Ascending aorta (tissue), 2 donors: ENCODE measurements around the gene PPL. TPM values are rescaled to one million over a fixed set of nuclear protein-coding genes. Genes with fewer than 3 reads are reported as not detected.

Source experiments
- DNase-seq, 2 donors: peaks; one replicate each; pipeline ENCODE4 v3.0.0-alpha.2; 2019; ENCODE audit warnings: low spot score in 2 of 2
- H3K27ac ChIP-seq, 2 donors: fragments of 200-600 bp; sonication (generic); one replicate each; pipeline ENCODE4 v1.5.1; 2016 to 2017; ENCODE audit warnings: mild to moderate bottlenecking in 1 of 2
- H3K27me3 ChIP-seq: fragments of 200-600 bp; sonication (generic); one replicate; pipeline ENCODE4 v1.5.1; 2017
- H3K36me3 ChIP-seq, 2 donors: fragments of 200-600 bp; sonication (generic); one replicate each; pipeline ENCODE4 v1.5.1; 2016
- H3K4me1 ChIP-seq, 2 donors: fragments of 200-600 bp; sonication (generic); one replicate each; pipeline ENCODE4 v1.5.1; 2016 to 2017; ENCODE audit warnings: mild to moderate bottlenecking in 1 of 2
- H3K4me3 ChIP-seq, 2 donors: fragments of 200-600 bp; sonication (generic); one replicate each; pipeline ENCODE4 v1.5.1; 2016 to 2017; ENCODE audit warnings: mild to moderate bottlenecking in 1 of 2
- H3K9me3 ChIP-seq, 2 donors: fragments of 200-600 bp; sonication (generic); one replicate each; pipeline ENCODE4 v1.5.1; 2016
- intact Hi-C: fragments of 100-400 bp; cut with DNase I; formaldehyde crosslinking; loops from one replicate; pipeline ENCODE4 v1.15.1; 2023
- total RNA-seq: library from RNA; depleted of rRNA; stranded (reverse); fragments of >200 nt; gene quantifications from one replicate; pipeline ENCODE4 v1.1.0, GENCODE V29; 2016
- TF ChIP-seq, protein P1 (sequence below), 3 experiments: fragments of 200-600 bp in 2 of 3; fragments of 450-650 bp in 1 of 3; sonication (generic) in 2 of 3; IDR thresholded peaks; one replicate each; pipeline ENCODE4 v1.5.1; 2016 to 2019; ENCODE audit warnings: antibody characterized with exemption in 3 of 3, mild to moderate bottlenecking in 1 of 3, moderate library complexity in 1 of 3

PPL gene, protein sequence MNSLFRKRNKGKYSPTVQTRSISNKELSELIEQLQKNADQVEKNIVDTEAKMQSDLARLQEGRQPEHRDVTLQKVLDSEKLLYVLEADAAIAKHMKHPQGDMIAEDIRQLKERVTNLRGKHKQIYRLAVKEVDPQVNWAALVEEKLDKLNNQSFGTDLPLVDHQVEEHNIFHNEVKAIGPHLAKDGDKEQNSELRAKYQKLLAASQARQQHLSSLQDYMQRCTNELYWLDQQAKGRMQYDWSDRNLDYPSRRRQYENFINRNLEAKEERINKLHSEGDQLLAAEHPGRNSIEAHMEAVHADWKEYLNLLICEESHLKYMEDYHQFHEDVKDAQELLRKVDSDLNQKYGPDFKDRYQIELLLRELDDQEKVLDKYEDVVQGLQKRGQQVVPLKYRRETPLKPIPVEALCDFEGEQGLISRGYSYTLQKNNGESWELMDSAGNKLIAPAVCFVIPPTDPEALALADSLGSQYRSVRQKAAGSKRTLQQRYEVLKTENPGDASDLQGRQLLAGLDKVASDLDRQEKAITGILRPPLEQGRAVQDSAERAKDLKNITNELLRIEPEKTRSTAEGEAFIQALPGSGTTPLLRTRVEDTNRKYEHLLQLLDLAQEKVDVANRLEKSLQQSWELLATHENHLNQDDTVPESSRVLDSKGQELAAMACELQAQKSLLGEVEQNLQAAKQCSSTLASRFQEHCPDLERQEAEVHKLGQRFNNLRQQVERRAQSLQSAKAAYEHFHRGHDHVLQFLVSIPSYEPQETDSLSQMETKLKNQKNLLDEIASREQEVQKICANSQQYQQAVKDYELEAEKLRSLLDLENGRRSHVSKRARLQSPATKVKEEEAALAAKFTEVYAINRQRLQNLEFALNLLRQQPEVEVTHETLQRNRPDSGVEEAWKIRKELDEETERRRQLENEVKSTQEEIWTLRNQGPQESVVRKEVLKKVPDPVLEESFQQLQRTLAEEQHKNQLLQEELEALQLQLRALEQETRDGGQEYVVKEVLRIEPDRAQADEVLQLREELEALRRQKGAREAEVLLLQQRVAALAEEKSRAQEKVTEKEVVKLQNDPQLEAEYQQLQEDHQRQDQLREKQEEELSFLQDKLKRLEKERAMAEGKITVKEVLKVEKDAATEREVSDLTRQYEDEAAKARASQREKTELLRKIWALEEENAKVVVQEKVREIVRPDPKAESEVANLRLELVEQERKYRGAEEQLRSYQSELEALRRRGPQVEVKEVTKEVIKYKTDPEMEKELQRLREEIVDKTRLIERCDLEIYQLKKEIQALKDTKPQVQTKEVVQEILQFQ (N-terminal part only)
- total RNA-seq: 25.7 TPM

DNA sequence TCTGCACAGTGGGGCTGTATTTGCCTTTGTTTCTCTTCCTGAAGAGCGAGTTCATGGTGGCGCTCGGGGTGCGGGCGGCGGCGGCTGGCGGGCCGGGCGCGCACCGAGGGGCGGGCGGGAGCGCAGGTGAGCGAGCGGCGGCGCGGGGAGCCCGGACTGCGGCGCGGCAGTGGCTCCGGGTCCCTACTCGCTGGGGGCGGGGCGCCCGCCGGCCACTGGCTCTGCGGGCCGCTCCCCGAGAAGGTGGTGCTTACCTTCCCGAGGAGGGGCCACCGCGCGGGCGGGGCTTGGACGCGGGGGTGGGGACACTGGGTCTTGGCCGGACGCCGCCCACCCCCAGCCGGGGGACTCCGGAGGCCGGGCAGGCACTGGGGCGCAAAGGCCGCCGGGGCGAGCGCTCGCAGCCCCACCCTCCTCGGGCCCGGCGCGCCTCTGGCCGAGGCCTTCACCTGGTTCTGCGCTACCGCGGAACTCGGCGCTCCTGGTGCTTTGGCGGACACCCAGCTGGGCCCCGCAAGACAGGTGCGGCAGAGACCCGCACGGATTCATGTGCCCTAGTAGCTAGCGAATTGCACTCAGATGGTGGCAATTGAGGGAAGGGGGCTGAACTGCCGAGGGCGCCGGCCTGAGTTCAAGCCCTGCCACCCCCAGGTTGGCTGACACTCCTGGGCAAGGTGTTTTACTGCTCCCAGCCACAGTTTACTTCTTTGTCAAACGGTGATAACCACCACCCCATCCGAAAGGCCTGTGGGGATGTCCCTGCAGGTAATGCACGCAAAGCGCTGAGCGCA, at the start of gene PPL:
Gene PPL (minus strand): TSS at position 158 of the 791 bp plus-strand sequence. CDS start 103 bp downstream, at position 55.
- Histone ChIP-seq H3K27me3 (no peaks in the 10 kb centered on the region), H3K4me3 (peak within 1 kb of the TSS; percentile 59 to 78), H3K9me3 (no peaks in the 10 kb centered on the region), H3K36me3 (no peaks in the 10 kb centered on the region), H3K27ac (peak within 1 kb of the TSS; percentile 55 to 58), H3K4me1 (peaks cover 20% of the 10 kb centered on the region in 2 donors)
- TF ChIP-seq, protein P1, sequence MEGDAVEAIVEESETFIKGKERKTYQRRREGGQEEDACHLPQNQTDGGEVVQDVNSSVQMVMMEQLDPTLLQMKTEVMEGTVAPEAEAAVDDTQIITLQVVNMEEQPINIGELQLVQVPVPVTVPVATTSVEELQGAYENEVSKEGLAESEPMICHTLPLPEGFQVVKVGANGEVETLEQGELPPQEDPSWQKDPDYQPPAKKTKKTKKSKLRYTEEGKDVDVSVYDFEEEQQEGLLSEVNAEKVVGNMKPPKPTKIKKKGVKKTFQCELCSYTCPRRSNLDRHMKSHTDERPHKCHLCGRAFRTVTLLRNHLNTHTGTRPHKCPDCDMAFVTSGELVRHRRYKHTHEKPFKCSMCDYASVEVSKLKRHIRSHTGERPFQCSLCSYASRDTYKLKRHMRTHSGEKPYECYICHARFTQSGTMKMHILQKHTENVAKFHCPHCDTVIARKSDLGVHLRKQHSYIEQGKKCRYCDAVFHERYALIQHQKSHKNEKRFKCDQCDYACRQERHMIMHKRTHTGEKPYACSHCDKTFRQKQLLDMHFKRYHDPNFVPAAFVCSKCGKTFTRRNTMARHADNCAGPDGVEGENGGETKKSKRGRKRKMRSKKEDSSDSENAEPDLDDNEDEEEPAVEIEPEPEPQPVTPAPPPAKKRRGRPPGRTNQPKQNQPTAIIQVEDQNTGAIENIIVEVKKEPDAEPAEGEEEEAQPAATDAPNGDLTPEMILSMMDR (IDR thresholded peaks at IDR 0.05): no peak
- intact Hi-C loops: no loop called here
- DNase-seq: no peak

DNA sequence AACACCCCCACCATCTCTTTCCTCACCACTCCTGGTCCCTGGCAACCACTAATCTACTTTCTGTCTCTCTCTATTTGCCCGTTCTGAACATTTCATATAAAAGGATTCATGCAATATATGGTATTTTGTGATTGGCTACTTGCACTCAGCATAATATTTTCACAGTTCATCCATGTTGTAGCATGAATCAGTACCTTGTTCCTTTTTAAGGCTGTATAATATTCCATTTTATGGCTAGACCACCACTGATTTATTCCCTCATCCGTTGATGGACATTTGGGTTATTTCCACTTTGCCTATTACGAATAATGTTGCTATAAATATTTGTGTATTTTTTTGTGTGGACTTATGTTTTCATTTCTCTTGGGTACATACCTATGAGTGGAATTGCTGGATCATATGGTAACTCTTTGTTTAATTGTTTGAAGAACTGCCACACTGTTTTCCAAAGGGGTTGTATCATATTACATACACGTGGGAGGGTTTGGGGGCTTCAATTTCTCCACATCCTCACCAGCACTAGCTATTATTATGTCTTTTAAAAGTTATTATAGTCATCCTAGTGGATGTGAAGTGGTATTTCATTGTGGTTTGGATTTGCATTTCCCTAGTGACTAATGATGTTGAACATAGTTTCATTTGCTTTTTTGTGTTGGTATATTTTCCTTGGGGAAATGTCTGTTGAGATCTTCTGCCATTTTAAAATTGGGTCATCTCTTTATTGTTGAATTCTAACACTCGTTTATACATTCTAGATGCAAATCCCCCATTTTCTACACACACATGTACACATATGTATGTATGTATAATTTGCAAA, 47.4 kb upstream of the PPL start:
- Histone ChIP-seq H3K4me1 (no peaks in the 10 kb centered on the region), H3K27ac (no peak overlapping the region), H3K9me3 (no peaks in the 10 kb centered on the region), H3K27me3 (peaks cover 11% of the 10 kb centered on the region), H3K36me3 (no peaks in the 10 kb centered on the region), H3K4me3 (no peak overlapping the region)
- no peak for DNase-seq
- TF ChIP-seq, protein P1 (IDR thresholded peaks at IDR 0.05): no peak
- intact Hi-C loops: no loop called here

DNA sequence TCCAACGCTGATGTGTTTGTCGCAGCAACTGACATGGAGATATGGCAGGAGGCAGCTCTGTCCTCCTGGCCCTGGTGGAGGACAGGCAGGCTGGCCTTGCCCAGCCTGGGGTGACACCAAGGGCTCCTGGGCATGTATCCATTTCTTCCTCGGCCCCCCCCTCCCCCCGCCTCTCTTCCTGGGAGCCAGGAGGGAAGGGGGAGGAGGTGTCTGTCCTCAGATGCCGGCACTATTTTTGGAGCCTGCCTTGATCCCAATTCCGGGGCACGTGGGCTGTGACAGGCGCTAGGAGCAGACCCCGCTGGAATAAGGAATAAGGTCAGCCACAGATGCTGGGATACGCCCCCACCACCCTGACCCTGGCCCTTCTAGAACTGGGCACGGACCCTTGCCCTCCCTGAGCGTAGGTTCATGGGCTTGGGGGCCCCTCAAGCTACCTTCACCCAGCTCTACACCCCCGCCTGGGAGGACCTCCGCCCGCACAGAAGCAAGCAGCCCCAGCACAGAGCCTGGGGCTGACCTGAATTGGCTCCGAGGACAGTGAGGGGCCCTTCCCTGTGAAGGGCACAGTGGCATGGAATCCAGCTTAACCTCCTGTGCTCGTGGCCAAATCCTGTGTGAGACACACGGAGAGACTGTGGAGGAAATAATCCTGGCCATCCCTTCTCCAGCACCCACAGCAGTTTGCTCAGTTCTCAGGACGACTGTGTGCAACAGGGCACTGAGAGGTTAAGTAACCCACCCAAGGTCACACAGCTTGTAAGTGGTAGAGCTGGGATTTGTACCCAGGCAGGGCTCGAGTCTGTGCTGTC, 45.3 kb upstream of the PPL start:
- intact Hi-C loops: no loop called here
- Histone ChIP-seq H3K27me3 (peaks cover under 1% of the 10 kb centered on the region), H3K4me1 (no peaks in the 10 kb centered on the region), H3K9me3 (no peaks in the 10 kb centered on the region), H3K4me3 (no peak overlapping the region), H3K36me3 (no peaks in the 10 kb centered on the region), H3K27ac (no peak overlapping the region)
- DNase-seq: no peak
- TF ChIP-seq, protein P1 (IDR thresholded peaks at IDR 0.05): no peak

DNA sequence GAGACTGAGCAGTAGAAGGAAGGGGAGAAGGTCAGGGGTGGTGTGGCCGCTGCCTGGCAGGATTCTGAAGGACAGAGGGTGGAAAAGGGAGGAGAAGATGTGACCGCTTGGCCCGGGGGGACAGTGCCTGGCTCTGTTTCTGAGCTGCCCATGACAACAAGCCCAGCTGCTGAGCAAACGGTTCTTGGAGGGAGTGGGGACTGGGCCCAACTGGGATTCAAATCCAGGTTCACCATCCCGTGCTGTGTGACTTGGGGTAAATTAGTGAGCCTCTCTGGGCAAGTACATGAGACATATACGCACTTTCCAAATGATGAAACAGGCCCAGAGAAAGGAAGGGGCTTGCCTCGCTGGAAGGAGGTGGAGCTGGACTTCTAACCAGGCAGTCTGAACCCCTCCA, 44.5 kb upstream of the PPL start:
- Histone ChIP-seq H3K27me3 (no peaks in the 10 kb centered on the region), H3K36me3 (no peaks in the 10 kb centered on the region), H3K27ac (no peak overlapping the region), H3K4me1 (no peaks in the 10 kb centered on the region), H3K9me3 (no peaks in the 10 kb centered on the region), H3K4me3 (no peak overlapping the region)
- TF ChIP-seq, protein P1 (IDR thresholded peaks at IDR 0.05): no peak
- DNase-seq: no peak
- intact Hi-C loops: no loop called here
